NB4 (cell line): Measurements from ENCODE around the gene TNFSF11.

Experiments
- DNase-seq: peaks from one replicate; pipeline ENCODE4 v3.0.0; 2010; ENCODE audit warnings: low read depth
- H3K4me3 ChIP-seq: one replicate; pipeline ENCODE4 v1.5.1; 2011; ENCODE audit warnings: mild to moderate bottlenecking, low read depth, low read length, moderate library complexity
- CTCF ChIP-seq: IDR thresholded peaks from one replicate; pipeline ENCODE4 v1.5.1; 2012; ENCODE audit warnings: low read depth, low read length
- MYC ChIP-seq: IDR thresholded peaks from 2 replicates; pipeline ENCODE4 v1.6.1; 2011; ENCODE audit warnings: low read depth, low read length
- POLR2A ChIP-seq: IDR thresholded peaks from 2 replicates; pipeline ENCODE4 v1.6.1; 2011; ENCODE audit warnings: mild to moderate bottlenecking; ENCODE audit not compliant: insufficient read length; ENCODE audit errors: extremely low read depth
- TF ChIP-seq, protein P1 (sequence below): IDR thresholded peaks from 2 replicates; pipeline ENCODE4 v1.6.1; 2011; ENCODE audit warnings: low read depth, low read length

TNFSF11 gene

DNA sequence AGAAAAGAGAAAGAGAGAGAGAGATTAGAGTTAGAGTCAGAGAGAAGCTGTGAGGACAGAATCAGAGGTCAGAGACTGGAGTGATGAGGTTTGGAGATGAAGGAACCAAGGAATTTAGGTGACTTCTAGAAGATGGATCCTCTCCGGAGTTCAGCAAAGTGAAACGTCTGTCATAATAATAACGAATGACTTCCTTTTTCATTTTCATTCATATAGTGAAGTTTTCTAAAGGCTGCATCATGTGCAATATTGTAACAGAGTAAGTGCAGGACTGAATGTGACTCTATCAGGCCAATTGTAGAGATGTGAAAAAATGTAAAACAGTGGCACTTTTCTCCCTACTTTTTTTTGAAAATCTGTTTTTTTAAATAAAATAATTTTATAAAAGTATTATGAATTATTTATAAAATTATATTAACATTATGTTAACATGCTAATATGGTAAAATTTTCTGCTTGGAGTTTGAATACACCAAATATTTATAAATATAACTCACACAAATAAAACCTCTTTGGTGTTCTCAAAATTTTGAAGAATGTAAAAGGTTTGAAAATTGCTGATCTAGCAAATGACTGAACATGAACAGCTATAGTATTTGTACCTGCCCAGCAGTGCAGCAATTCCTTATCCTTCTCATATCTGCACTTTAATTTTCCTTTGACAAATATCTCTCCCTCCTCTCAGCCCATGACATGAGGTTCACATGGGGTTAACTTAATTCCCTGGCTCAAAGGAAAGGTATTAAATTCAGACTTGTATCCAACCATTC lies 4.2 kb upstream of the TNFSF11 start:
- TF ChIP-seq POLR2A (no peak), CTCF (no peak), MYC (no peak)
- TF ChIP-seq, protein P1, sequence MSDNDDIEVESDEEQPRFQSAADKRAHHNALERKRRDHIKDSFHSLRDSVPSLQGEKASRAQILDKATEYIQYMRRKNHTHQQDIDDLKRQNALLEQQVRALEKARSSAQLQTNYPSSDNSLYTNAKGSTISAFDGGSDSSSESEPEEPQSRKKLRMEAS = no peak
- no peak for DNase-seq
- no peak overlapping the region for H3K4me3 ChIP-seq

DNA sequence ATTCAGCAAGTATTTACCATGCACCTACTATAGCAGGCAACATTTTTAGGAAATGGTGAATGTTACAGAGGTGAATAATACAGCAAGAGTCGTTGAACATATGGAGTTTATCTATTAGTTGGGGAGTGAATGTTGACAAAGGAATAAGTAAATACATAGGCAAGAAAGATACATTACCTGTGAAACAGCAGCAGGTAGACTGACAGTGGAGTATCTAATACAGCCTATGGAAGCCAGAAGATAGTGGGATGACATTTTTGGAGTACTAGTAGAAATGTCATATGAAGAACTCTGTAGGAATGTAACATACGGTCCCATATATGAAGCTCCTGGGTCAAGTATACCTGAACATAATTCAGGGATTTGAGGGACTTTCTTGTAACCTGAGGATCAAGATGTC lies 2.1 kb upstream of the TNFSF11 start:
- no peak for DNase-seq
- H3K4me3 ChIP-seq = no peak overlapping the region
- TF ChIP-seq, protein P1 = no peak
- TF ChIP-seq MYC (no peak), POLR2A (no peak), CTCF (no peak)

GRCh38 chr13:42574435-42575311 lies 721 bp downstream of the TNFSF11 start:
- no peak for DNase-seq
- H3K4me3 ChIP-seq = no peak overlapping the region

GRCh38 chr13:42575938-42576337 lies 2.0 kb downstream of the TNFSF11 start:
- no peak for TF ChIP-seq CTCF
- TF ChIP-seq MYC = no peak
- no peak for TF ChIP-seq POLR2A
- TF ChIP-seq, protein P1 = no peak
- no peak overlapping the region for H3K4me3 ChIP-seq
- DNase-seq = no peak

More at GRCh38 chr13:42574435-42575311, 721 bp downstream of the TNFSF11 start:
- TF ChIP-seq POLR2A = no peak
- TF ChIP-seq, protein P1 = no peak
- no peak for TF ChIP-seq CTCF
- no peak for TF ChIP-seq MYC

- TF ChIP-seq MYC (no peak), CTCF (no peak)
- DNase-seq = no peak
- no peak overlapping the region for H3K4me3 ChIP-seq
These were observed 3.6 kb downstream of the TNFSF11 start for GRCh38 chr13:42577538-42577937.
